BJ (cell line): Measurements from ENCODE around the gene ATP6V0D1. TPM values are rescaled to one million over a fixed set of nuclear protein-coding genes. Genes with fewer than 3 reads are reported as not detected.

Experiments used
- CTCF ChIA-PET: fragments of 350-600 bp; formaldehyde crosslinking; extraction: SDS; loops from one replicate; lab custom pipeline; 2021; ENCODE audit warnings: antibody characterized with exemption, inconsistent platforms; lab: Yijun Ruan, JAX
- POLR2A ChIA-PET: fragments of 300-600 bp; sonication (Branson Sonifier 250); formaldehyde crosslinking; extraction: SDS; loops from one replicate; lab custom pipeline; 2021; ENCODE audit warnings: antibody characterized with exemption; lab: Charles Lee
- DNase-seq: peaks from one replicate; pipeline ENCODE4 v3.0.0-alpha.2; 2011; ENCODE audit warnings: low read depth
- H3K27me3 ChIP-seq: 2 replicates; pipeline ENCODE4 v1.6.0; 2011; ENCODE audit warnings: low read length; ENCODE audit not compliant: control insufficient read depth, insufficient read depth
- H3K36me3 ChIP-seq: 2 replicates; pipeline ENCODE4 v1.5.1; 2011; ENCODE audit warnings: low read length; ENCODE audit not compliant: control insufficient read depth, insufficient read depth
- H3K4me3 ChIP-seq: 2 replicates; pipeline ENCODE4 v1.5.1; 2011; ENCODE audit warnings: low read depth, mild to moderate bottlenecking, control low read depth, low read length
- polyA plus RNA-seq: library from polyadenylated mRNA; depleted of rRNA; stranded (reverse); fragments of >200 nt; gene quantifications from 2 replicates; pipeline ENCODE4 v1.2.3, GENCODE V29; 2011
- TF ChIP-seq, protein P1 (sequence below): IDR thresholded peaks from 2 replicates; pipeline ENCODE4 v1.5.1; 2011; ENCODE audit warnings: low read depth, mild to moderate bottlenecking, control low read depth, inconsistent platforms, low read length, moderate library complexity; ENCODE audit not compliant: insufficient read depth

ATP6V0D1 gene
- polyA plus RNA-seq, 1 experiment: 155 TPM

DNA sequence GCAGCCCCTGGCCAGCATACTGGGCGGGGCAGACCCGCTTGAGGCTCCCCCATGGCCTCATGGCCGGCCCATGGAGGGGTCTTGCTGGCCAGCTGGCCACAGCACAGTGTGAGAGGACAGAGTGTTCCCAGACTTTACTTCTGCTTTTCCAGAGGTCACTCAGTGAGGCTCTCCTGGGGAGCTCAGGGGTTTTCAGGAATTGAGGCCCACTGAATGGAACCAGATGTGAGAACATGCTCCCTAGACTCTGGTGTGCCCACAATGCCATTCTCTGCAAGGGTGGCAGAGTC, 21.2 kb downstream of the ATP6V0D1 start:
- Histone ChIP-seq H3K4me3 (no peak overlapping the region), H3K27me3 (no peaks in the 10 kb centered on the region), H3K36me3 (peaks cover 2% of the 10 kb centered on the region; the same call in 1 of the 2 replicates)
- ChIA-PET POLR2A (no interaction called here), CTCF (interaction anchor here (7.1 to 16.9 kb wide), 2 partner anchors 13 to 35 kb away, joined by 39 to 276 read pairs; no protein-coding TSS in a partner anchor)
- no peak for DNase-seq
- TF ChIP-seq, protein P1, sequence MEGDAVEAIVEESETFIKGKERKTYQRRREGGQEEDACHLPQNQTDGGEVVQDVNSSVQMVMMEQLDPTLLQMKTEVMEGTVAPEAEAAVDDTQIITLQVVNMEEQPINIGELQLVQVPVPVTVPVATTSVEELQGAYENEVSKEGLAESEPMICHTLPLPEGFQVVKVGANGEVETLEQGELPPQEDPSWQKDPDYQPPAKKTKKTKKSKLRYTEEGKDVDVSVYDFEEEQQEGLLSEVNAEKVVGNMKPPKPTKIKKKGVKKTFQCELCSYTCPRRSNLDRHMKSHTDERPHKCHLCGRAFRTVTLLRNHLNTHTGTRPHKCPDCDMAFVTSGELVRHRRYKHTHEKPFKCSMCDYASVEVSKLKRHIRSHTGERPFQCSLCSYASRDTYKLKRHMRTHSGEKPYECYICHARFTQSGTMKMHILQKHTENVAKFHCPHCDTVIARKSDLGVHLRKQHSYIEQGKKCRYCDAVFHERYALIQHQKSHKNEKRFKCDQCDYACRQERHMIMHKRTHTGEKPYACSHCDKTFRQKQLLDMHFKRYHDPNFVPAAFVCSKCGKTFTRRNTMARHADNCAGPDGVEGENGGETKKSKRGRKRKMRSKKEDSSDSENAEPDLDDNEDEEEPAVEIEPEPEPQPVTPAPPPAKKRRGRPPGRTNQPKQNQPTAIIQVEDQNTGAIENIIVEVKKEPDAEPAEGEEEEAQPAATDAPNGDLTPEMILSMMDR: no peak

DNA sequence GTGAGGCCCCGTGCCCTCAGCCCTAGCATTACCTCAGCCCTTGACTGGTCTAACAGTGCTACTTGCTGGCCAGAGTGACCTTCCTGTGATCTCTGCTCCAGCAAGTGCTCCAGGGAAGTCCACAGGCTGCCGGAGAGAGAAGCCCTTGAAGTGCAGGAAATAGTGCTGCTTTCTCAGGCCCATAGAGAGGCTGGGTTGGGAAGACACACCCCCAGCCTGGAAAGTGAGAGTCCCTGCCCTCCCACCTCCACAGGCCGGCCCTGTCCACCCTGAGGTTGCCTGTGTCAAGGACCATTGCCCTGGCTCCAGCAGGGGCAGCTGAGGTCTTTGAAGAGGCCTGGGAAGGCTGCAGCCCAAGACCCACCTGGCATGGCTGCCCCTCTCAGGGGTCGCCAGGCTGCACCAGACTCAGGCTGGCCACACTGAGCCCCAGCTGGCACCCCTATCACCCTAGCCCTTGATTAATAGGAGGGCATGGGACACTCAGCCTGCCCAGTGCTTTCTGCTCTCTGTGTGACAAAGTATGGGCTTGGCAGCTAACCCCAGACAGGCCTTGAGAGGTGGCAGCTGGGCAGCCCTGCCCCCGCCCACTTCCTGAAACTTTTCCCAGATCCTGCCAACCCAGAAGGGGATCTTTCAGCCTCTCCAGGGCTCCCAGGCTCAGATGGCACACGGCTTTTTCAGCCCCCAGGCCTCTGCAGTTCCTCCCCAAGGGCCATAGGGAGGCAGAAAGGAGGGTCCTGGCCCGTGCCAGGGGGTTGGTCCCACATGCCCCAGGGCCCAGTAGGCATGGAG, 21.7 kb downstream of the ATP6V0D1 start:
- H3K36me3 ChIP-seq: peaks cover 2% of the 10 kb centered on the region; the same call in 1 of the 2 replicates
- TF ChIP-seq, protein P1: no peak
- ChIA-PET CTCF (interaction anchor here (1.5 to 16.9 kb wide), 4 partner anchors 11 to 35 kb away, joined by 3 to 276 read pairs (median 22); no protein-coding TSS in a partner anchor), POLR2A (no interaction called here)
- no peak overlapping the region for H3K4me3 ChIP-seq
- no peak for DNase-seq
- no peaks in the 10 kb centered on the region for H3K27me3 ChIP-seq

DNA sequence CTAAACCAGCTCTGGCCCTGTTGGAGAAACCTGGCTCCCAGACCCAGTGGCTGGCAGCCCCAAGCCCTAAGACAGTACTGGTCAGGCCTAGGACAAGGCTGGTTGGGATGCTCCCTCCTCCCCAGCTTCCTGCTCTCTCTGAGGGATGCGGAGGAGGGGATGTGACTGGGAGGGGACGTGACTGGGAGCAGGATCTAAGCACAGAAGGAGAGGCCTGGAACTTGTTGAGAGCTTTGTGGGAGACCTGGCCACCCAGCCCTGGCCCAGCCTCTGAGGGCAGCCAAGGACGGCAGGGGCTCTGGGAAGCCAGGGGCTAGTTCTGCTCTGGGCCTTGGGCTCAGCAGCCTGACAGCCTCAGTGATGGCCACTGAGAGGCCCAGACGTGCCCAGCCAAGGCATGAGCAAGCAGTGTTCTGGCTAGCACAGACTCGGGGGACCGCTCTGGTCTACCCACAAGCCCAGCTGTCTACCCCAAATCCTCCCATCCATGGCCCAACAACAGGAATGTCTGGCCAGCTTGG, 22.8 kb downstream of the ATP6V0D1 start:
- Histone ChIP-seq H3K36me3 (peaks cover 4% of the 10 kb centered on the region; the same call in 1 of the 2 replicates), H3K27me3 (no peaks in the 10 kb centered on the region), H3K4me3 (no peak overlapping the region)
- POLR2A ChIA-PET: no interaction called here
- CTCF ChIA-PET: interaction anchor here (0.8 to 16.9 kb wide), 6 partner anchors 10 to 34 kb away, joined by 3 to 276 read pairs (median 6); partner anchors contain the start of gene ATP6V0D1
- DNase-seq: no peak
- TF ChIP-seq, protein P1: no peak

DNA sequence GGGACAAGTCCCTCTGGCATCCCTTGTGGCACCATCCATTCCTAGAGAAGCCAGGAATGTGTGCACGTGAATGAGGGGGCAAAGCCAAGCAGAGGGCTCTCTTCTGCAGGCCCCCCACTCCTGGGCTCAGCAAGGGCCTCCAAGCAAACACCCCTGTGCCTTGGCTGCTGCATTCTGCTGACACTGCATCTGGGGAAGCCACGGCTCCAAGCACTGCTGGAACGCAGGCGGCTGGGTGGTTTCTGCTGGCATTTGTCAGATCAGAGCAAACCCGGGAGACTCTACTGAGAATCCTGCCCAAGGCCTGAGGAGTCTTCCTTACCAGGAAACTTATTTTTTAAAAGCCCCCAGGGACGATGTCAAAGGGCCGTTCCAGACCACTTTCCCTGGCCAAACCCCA, 23.3 kb downstream of the ATP6V0D1 start:
- POLR2A ChIA-PET: no interaction called here
- TF ChIP-seq, protein P1: no peak
- Histone ChIP-seq H3K27me3 (no peaks in the 10 kb centered on the region), H3K4me3 (no peak overlapping the region), H3K36me3 (peaks cover 9% of the 10 kb centered on the region)
- no peak for DNase-seq
- CTCF ChIA-PET: interaction anchor here (0.8 to 16.9 kb wide), 6 partner anchors 9 to 33 kb away, joined by 3 to 276 read pairs (median 6); partner anchors contain the start of gene ATP6V0D1

DNA sequence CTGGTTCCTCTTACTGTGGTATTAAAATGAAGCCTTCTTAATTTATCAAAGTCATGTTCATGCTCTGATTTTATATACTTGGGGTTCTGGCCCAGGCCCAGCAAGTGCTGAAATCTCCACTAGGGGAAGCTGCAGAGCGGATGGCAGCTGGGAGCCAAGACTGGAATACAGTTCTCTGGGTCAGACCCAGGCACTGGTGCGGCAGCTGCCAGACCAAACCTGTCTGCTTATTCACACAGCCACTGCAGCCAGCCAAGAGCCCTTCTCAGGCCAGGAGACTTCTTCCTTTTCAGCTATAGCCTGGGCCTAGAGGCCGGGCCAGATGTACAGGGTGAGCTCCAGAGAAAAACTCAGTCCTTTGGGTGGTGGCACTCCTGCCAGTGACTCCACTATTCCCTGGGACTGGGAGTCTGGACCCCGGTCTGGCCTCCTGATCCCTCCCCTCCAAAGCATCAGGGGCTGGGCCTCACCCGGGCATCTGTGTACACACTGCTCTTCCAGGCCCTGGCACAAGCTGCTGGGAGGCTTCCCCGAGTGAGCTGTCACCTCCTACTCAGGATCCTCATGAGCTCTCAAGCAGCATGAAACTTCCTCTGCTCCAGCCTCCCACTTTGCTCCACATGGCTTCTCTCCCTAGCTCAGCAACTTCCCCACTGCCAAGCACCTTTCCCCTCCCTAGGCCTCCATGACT, 24.4 kb downstream of the ATP6V0D1 start:
- no peaks in the 10 kb centered on the region for H3K27me3 ChIP-seq
- no peak for DNase-seq
- POLR2A ChIA-PET: interaction anchor here (0.6 kb wide), 1 partner anchor 23 kb away, joined by 3 read pairs; no protein-coding TSS in a partner anchor
- CTCF ChIA-PET: interaction anchor here (1.4 to 16.9 kb wide), 7 partner anchors 8 to 32 kb away, joined by 5 to 276 read pairs (median 9); partner anchors contain the start of gene ATP6V0D1
- no peak overlapping the region for H3K4me3 ChIP-seq
- H3K36me3 ChIP-seq: peaks cover 12% of the 10 kb centered on the region
- TF ChIP-seq, protein P1: peak; percentile 64
